Measurements from ENCODE around the gene PRKCZ.

DNA sequence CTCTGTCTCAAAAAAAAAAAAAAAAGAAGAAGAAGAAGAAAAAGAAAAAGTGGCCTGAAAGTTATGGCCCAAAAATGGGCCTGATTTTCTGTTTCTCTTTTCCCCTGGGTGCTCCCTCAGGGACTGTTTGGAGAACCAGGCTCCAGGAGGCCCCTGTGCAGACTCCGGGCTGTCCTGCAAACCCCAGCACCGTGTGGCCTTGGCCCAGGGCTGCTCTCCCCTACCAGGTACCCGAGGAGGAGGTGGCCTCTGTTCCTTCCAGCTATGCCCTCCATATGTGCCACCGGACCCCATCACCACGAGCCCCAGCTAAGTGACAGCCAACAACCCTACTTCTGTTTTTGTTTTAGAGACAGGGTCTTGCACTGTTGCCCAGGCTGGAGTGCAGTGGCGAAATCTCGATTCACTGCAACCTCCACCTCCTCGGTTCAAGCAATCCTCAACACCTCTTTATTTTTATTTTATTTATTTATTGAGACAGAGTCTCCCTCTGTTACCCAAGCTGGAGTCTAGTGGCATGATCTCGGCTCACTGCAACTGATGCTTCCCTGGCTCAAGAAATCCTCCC is 151.9 kb downstream of the PRKCZ start:
- TF ChIP-seq, protein P1, sequence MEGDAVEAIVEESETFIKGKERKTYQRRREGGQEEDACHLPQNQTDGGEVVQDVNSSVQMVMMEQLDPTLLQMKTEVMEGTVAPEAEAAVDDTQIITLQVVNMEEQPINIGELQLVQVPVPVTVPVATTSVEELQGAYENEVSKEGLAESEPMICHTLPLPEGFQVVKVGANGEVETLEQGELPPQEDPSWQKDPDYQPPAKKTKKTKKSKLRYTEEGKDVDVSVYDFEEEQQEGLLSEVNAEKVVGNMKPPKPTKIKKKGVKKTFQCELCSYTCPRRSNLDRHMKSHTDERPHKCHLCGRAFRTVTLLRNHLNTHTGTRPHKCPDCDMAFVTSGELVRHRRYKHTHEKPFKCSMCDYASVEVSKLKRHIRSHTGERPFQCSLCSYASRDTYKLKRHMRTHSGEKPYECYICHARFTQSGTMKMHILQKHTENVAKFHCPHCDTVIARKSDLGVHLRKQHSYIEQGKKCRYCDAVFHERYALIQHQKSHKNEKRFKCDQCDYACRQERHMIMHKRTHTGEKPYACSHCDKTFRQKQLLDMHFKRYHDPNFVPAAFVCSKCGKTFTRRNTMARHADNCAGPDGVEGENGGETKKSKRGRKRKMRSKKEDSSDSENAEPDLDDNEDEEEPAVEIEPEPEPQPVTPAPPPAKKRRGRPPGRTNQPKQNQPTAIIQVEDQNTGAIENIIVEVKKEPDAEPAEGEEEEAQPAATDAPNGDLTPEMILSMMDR (IDR thresholded peaks at IDR 0.05): no peak
- TF ChIP-seq POLR2AphosphoS5 (IDR thresholded peaks at IDR 0.05; ENCODE audit: insufficient read depth in 1 of 2, low read depth in 1 of 2): no peak

Measured in vagina (tissue), 2 donors.